Neural cell (in vitro differentiated cells): ENCODE results near the gene THUMPD1. TPM values are rescaled to one million over a fixed set of nuclear protein-coding genes. Genes with fewer than 3 reads are reported as not detected.

ENCODE experiments used
- H2AFZ ChIP-seq: fragments of 200-600, 300-800 bp; sonication (generic), shearing (Covaris generic); 2 replicates; pipeline ENCODE4 v1.6.0; 2014; ENCODE audit warnings: low read depth, mild to moderate bottlenecking, antibody characterized with exemption, low read length, moderate library complexity
- H3F3A ChIP-seq: fragments of 200-600 bp; shearing (Covaris generic); 2 replicates; pipeline ENCODE4 v1.6.1; 2016; ENCODE audit warnings: mild to moderate bottlenecking, moderate library complexity, mixed read lengths, antibody characterized with exemption, low read length; ENCODE audit not compliant: insufficient read depth, poor library complexity, severe bottlenecking
- H3K27ac ChIP-seq: fragments of 200-600, 300-800 bp; sonication (generic), shearing (Covaris generic); 2 replicates; pipeline ENCODE4 v1.5.1; 2014; ENCODE audit warnings: mild to moderate bottlenecking, low read length, moderate library complexity
- H3K27me3 ChIP-seq: fragments of 300-800, 200-600 bp; sonication (generic), shearing (Covaris generic); 2 replicates; pipeline ENCODE4 v1.6.0; 2014; ENCODE audit warnings: mild to moderate bottlenecking, low read depth, low read length, moderate library complexity; ENCODE audit not compliant: insufficient read depth
- H3K36me3 ChIP-seq: fragments of 300-800, 200-600 bp; sonication (generic), shearing (Covaris generic); 2 replicates; pipeline ENCODE4 v1.5.1; 2014; ENCODE audit warnings: mild to moderate bottlenecking, antibody characterized with exemption, low read length, moderate library complexity; ENCODE audit not compliant: insufficient read depth
- H3K4me2 ChIP-seq: fragments of 300-800, 200-600 bp; sonication (generic), shearing (Covaris generic); 2 replicates; pipeline ENCODE4 v1.6.0; 2014; ENCODE audit warnings: mild to moderate bottlenecking, low read length
- H3K4me3 ChIP-seq: fragments of 300-800, 200-600 bp; sonication (generic), shearing (Covaris generic); 2 replicates; pipeline ENCODE4 v1.5.1; 2014; ENCODE audit warnings: mild to moderate bottlenecking, low read length, moderate library complexity
- H3K79me2 ChIP-seq: fragments of 200-600 bp; shearing (Covaris generic); replicated peaks from 2 replicates; pipeline ENCODE4 v1.6.0; 2014; ENCODE audit warnings: mild to moderate bottlenecking, low read length, moderate library complexity; ENCODE audit not compliant: insufficient read depth
- H3K9ac ChIP-seq: fragments of 300-800, 200-600 bp; sonication (generic), shearing (Covaris generic); 2 replicates; pipeline ENCODE4 v1.6.1; 2016; ENCODE audit warnings: mild to moderate bottlenecking, low read length, mixed read lengths
- H3K9me2 ChIP-seq: fragments of 200-600 bp; shearing (Covaris generic); 2 replicates; pipeline ENCODE4 v1.6.1; 2016; ENCODE audit warnings: mild to moderate bottlenecking, low read length, mixed read lengths; ENCODE audit not compliant: insufficient read depth
- H3K9me3 ChIP-seq: fragments of 200-600, 300-800 bp; sonication (generic), shearing (Covaris generic); 2 replicates; pipeline ENCODE4 v1.6.1; 2016; ENCODE audit warnings: mild to moderate bottlenecking, mixed run types, low read length, moderate library complexity, mixed read lengths
- H4K20me1 ChIP-seq: fragments of 200-600 bp; shearing (Covaris generic); 2 replicates; pipeline ENCODE4 v1.6.1; 2016; ENCODE audit warnings: mild to moderate bottlenecking, mixed run types; ENCODE audit not compliant: insufficient read depth
- CTCF ChIP-seq: fragments of 450-650 bp; IDR thresholded peaks from 2 replicates; pipeline ENCODE4 v1.5.1; 2014; ENCODE audit warnings: antibody characterized with exemption, mild to moderate bottlenecking, moderate library complexity; ENCODE audit not compliant: poor library complexity, severe bottlenecking
- EP300 ChIP-seq: fragments of 450-650 bp; conservative IDR thresholded peaks from 2 replicates; pipeline ENCODE4 v1.6.1; 2014; ENCODE audit warnings: antibody characterized with exemption, mild to moderate bottlenecking, moderate library complexity; ENCODE audit not compliant: poor library complexity, severe bottlenecking
- EZH2 ChIP-seq: fragments of 200-600, 300-800 bp; shearing (Covaris generic), sonication (generic); IDR thresholded peaks from 2 replicates; pipeline ENCODE4 v1.6.1; 2014; ENCODE audit warnings: antibody characterized with exemption, low read length, borderline replicate concordance, mild to moderate bottlenecking; ENCODE audit not compliant: insufficient read depth, poor library complexity, severe bottlenecking
- MXI1 ChIP-seq: fragments of 450-650 bp; conservative IDR thresholded peaks from 2 replicates; pipeline ENCODE4 v1.6.1; 2014; ENCODE audit warnings: antibody characterized with exemption, mild to moderate bottlenecking; ENCODE audit not compliant: poor library complexity, severe bottlenecking
- POLR2AphosphoS5 ChIP-seq: IDR thresholded peaks from 2 replicates; pipeline ENCODE4 v1.6.1; 2012
- RAD21 ChIP-seq: fragments of 450-650 bp; conservative IDR thresholded peaks from 2 replicates; pipeline ENCODE4 v1.6.1; 2014; ENCODE audit warnings: antibody characterized with exemption, mild to moderate bottlenecking, moderate library complexity
- REST ChIP-seq: IDR thresholded peaks from 2 replicates; pipeline ENCODE4 v1.6.1; 2012; ENCODE audit warnings: borderline replicate concordance
- SMC3 ChIP-seq: fragments of 450-650 bp; conservative IDR thresholded peaks from 2 replicates; pipeline ENCODE4 v1.6.1; 2014; ENCODE audit warnings: antibody characterized with exemption, mild to moderate bottlenecking, moderate library complexity; ENCODE audit not compliant: poor library complexity
- TAF1 ChIP-seq: IDR thresholded peaks from 2 replicates; pipeline ENCODE4 v1.6.1; 2012; ENCODE audit warnings: low read depth
- polyA plus RNA-seq: library from polyadenylated mRNA; depleted of rRNA; stranded (reverse); fragments of >200 nt; gene quantifications from 2 replicates; pipeline ENCODE4 v1.2.3, GENCODE V29; 2014

THUMPD1 gene
- polyA plus RNA-seq, 1 donor from 2014 or later, result 57.1 TPM

- peak overlapping the region; percentile 100 for H2AFZ ChIP-seq
- peaks cover 4% of the 10 kb centered on the region for H4K20me1 ChIP-seq
- H3K4me3 ChIP-seq, result peak overlapping the region; percentile 97
- H3K27ac ChIP-seq, result peak overlapping the region; percentile 98
- H3K9me3 ChIP-seq, result no peaks in the 10 kb centered on the region
- H3K27me3 ChIP-seq, result no peaks in the 10 kb centered on the region
- peaks cover 16% of the 10 kb centered on the region for H3K79me2 ChIP-seq
- H3F3A ChIP-seq, result no peaks in the 10 kb centered on the region
- peak overlapping the region; percentile 99 for H3K9ac ChIP-seq
- H3K9me2 ChIP-seq, result no peaks in the 10 kb centered on the region
- H3K4me2 ChIP-seq, result peak overlapping the region; percentile 76
- H3K36me3 ChIP-seq, result peaks cover 10% of the 10 kb centered on the region
- TF ChIP-seq EZH2, result no peak
- TF ChIP-seq SMC3, result peak; percentile 8
- TF ChIP-seq REST, result no peak
- TF ChIP-seq RAD21, result no peak
- no peak for TF ChIP-seq MXI1
Measured at GRCh38 chr16:20740901-20741521, 607 bp downstream of the THUMPD1 start.

GRCh38 chr16:20740007-20740883 lies 1.4 kb downstream of the THUMPD1 start:
- Histone ChIP-seq H3K27ac (peak overlapping the region; percentile 98), H3K9me2 (no peaks in the 10 kb centered on the region), H3F3A (no peaks in the 10 kb centered on the region), H3K4me3 (peak overlapping the region; percentile 97), H2AFZ (no peak overlapping the region), H3K9me3 (no peaks in the 10 kb centered on the region), H3K79me2 (peaks cover 16% of the 10 kb centered on the region), H3K9ac (peak overlapping the region; percentile 99), H3K4me2 (peak overlapping the region; percentile 76), H3K27me3 (no peaks in the 10 kb centered on the region), H3K36me3 (peaks cover 10% of the 10 kb centered on the region), H4K20me1 (peaks cover 4% of the 10 kb centered on the region)
- TF ChIP-seq RAD21 (no peak), SMC3 (no peak), TAF1 (no peak), REST (no peak), CTCF (no peak), POLR2AphosphoS5 (no peak), EZH2 (no peak), EP300 (no peak), MXI1 (no peak)
